Effector memory CD4-positive, alpha-beta T cell (primary cell): ENCODE results near the gene ZNF587.
"Not testable (repeated sequence)": the region's sequence is repeated elsewhere in the genome, so short reads cannot be mapped to it uniquely, and the experiment has no call there.

Experiments used
- DNase-seq, 3 donors: peaks; one replicate each; pipeline ENCODE4 v3.0.0-alpha.2; 2020
- H3K27ac ChIP-seq: 2 replicates; pipeline ENCODE4 v1.7.0; 2013; ENCODE audit warnings: mild to moderate bottlenecking, low read length, moderate library complexity; ENCODE audit not compliant: insufficient read depth, poor library complexity, severe bottlenecking
- H3K27me3 ChIP-seq: replicated peaks from 2 replicates; pipeline ENCODE4 v1.7.0; 2013; ENCODE audit warnings: mild to moderate bottlenecking, low read length; ENCODE audit not compliant: insufficient read depth, control insufficient read depth, poor library complexity, severe bottlenecking
- H3K36me3 ChIP-seq: 2 replicates; pipeline ENCODE4 v1.7.0; 2013; ENCODE audit warnings: mild to moderate bottlenecking, low read length, moderate library complexity; ENCODE audit not compliant: control insufficient read depth, insufficient read depth
- H3K4me1 ChIP-seq: 2 replicates; pipeline ENCODE4 v1.7.0; 2013; ENCODE audit warnings: low read length, mild to moderate bottlenecking; ENCODE audit not compliant: control insufficient read depth, insufficient read depth, poor library complexity, severe bottlenecking
- H3K4me3 ChIP-seq: 2 replicates; pipeline ENCODE4 v1.7.0; 2013; ENCODE audit warnings: low read length, low read depth, mild to moderate bottlenecking; ENCODE audit not compliant: insufficient read depth, poor library complexity, severe bottlenecking
- H3K9me3 ChIP-seq: 2 replicates; pipeline ENCODE4 v1.7.0; 2013; ENCODE audit warnings: mild to moderate bottlenecking, low read length, moderate library complexity; ENCODE audit not compliant: control insufficient read depth

The ZNF587 gene

DNA sequence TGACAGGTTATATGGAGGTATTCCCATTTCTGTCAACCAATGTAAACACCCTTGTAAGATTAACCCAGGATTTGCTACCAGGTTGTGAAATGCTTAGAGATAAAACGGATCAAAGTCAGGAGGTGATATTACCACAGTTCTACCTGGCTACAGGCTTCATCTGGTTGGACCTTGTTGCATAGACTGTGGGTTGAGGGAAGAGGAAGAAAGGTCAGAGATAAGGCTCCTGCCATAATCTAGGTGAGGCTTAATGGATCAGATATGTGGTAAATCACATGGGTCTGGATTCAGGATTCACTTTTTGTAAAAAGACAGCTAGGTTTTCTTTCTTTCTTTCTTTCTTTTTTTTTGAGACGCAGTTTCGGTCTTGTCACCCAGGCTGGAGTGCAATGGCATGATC is 28.2 kb upstream of the ZNF587 start:
- H3K4me1 ChIP-seq = peaks cover 12% of the 10 kb centered on the region
- H3K4me3 ChIP-seq, H3K27me3 ChIP-seq, H3K36me3 ChIP-seq, H3K9me3 ChIP-seq, H3K27ac ChIP-seq, DNase-seq: not testable (repeated sequence)

DNA sequence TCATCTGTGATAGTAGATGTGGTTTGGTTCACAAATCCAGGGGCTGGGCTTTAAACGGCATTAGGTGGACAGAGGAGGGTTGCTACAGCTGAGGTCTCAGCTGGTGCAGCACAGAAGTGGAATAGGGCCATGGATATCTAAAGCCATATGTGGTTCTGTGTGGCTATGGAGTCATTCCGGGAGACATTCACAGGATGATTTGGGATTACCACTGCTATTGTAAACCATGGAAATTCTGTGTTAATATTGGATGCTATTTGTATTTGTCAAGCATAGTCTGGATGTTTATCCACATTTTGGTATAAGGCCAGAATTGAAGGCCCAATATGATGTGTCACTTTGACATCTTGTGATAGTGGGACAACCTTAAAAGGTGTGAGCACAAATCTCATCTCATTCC is 26.5 kb upstream of the ZNF587 start:
- peaks cover 12% of the 10 kb centered on the region for H3K4me1 ChIP-seq
- H3K27ac ChIP-seq, H3K36me3 ChIP-seq, H3K9me3 ChIP-seq, H3K4me3 ChIP-seq, DNase-seq, H3K27me3 ChIP-seq: not testable (repeated sequence)

DNA sequence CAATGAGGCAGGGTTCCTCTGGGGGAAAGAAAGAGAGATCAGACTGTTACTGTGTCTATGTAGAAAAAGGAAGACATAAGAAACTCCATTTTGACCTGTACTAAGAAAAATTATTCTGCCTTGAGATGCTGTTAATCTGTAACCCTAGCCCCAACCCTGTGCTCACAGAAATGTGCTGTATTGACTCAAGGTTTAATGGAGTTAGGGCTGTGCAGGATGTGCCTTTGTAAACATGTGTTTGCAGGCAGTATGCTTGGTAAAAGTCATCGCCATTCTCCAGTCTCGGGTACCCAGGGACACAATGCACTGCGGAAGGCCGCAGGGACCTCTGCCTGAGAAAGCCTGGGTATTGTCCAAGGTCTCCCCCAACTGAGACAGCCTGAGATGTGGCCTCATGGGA is 26.1 kb upstream of the ZNF587 start:
- not testable (repeated sequence) for DNase-seq, H3K36me3 ChIP-seq, H3K27ac ChIP-seq, H3K9me3 ChIP-seq, H3K27me3 ChIP-seq, H3K4me3 ChIP-seq
- H3K4me1 ChIP-seq = peaks cover 12% of the 10 kb centered on the region

DNA sequence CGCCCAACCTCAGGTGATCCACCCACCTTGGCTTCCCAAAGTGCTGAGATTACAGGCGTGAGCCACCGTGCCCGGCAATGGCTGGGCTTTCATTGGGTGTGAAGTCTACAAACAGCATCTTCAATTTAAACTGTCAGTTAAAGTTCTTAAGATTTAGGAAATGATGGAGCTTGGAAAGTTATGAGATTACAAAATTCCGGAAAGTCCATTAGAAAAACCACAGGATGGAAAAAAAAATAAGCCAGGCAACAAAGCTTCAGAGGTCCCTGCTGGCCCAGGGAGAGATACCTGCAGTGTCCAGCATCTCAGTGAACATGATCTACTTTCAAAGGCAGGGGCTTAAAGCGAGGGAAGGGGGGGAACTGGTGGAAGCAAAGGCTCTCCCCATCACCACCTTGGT is 24.1 kb upstream of the ZNF587 start:
- Histone ChIP-seq H3K27ac (no peak overlapping the region), H3K36me3 (no peaks in the 10 kb centered on the region), H3K27me3 (no peaks in the 10 kb centered on the region), H3K4me1 (peaks cover 6% of the 10 kb centered on the region), H3K9me3 (no peaks in the 10 kb centered on the region), H3K4me3 (no peak overlapping the region)
- DNase-seq = no peak

DNA sequence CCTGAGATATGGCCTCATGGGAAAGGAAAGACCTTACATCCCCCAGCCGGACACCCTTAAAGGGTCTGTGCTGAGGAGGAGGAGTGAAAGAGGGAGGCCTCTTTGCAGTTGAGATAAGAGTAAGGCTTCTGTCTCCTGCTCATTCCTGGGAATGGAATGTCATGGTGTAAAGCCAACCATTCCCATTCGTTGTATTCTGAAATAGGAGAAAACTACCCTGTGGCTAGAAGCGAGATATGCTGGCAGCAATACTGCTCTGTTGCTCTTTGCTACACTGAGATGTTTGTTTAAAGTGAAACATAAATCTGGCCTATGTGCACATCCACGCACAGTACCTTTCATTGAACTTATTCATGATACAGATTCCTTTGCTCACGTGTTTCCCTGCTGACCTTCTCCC is 20.3 kb upstream of the ZNF587 start:
- H3K27ac ChIP-seq = no peak overlapping the region
- H3K4me1 ChIP-seq = no peaks in the 10 kb centered on the region
- no peak overlapping the region for H3K4me3 ChIP-seq
- H3K27me3 ChIP-seq = no peaks in the 10 kb centered on the region
- no peak for DNase-seq
- no peaks in the 10 kb centered on the region for H3K9me3 ChIP-seq
- H3K36me3 ChIP-seq = no peaks in the 10 kb centered on the region

DNA sequence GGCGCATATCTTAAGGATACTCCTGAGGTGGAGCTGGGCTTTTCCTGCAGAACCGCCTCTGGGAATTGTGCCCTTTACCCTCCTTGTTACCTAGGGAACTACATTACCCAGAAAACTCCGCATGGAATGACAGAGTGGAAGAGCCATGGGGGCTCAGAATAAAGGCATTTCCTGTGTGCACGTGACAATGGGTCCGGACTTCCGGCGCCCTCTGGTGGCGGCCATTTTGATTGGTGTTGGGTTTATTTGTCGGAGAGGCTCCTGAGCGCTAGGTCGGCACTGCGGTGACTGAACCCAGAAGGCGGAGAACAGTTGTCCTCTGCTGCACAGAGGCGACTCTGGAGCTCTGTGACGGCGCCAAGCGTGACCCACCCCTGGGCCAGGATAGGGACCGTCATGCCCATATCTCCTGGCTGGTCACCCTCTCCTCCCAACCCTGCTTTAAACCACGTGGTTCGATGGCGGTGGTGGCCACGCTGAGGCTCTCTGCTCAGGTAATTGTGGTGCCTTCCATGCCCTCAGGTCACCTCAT is 19.5 kb upstream of the ZNF587 start, which contains the start of gene ZNF587B:
Gene ZNF587B, plus strand, starts transcription at position 229 of the 532 bp plus-strand sequence. Its CDS starts 230 bp downstream, at position 459.
- no peaks in the 10 kb centered on the region for H3K27me3 ChIP-seq
- H3K4me1 ChIP-seq = no peaks in the 10 kb centered on the region
- peak in 1 of 3 donors; percentile 8 for DNase-seq
- H3K27ac ChIP-seq = no peak within 1 kb of the TSS
- H3K9me3 ChIP-seq = no peaks in the 10 kb centered on the region
- no peak within 1 kb of the TSS for H3K4me3 ChIP-seq
- no peaks in the 10 kb centered on the region for H3K36me3 ChIP-seq

DNA sequence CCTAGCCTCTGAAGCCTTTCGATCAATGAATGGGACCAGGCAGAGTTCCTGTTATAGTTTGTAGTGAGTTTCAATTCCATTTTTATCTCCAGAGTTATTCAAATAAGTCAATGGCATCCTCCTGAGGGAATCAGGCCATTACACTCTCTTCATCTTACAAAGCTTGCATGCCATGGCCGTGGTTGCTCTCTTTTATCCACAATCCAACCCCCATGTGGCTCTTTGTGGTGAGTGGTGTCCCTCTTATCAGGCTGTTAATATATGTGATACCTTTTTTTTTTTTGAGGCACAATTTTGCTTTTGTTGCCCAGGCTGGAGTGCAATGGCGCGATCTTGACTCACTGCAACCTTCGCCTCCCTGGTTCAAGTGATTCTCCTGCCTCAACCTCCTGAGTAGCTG is 12.7 kb upstream of the ZNF587 start:
- DNase-seq, H3K36me3 ChIP-seq, H3K4me1 ChIP-seq, H3K4me3 ChIP-seq, H3K9me3 ChIP-seq, H3K27ac ChIP-seq, H3K27me3 ChIP-seq: not testable (repeated sequence)

DNA sequence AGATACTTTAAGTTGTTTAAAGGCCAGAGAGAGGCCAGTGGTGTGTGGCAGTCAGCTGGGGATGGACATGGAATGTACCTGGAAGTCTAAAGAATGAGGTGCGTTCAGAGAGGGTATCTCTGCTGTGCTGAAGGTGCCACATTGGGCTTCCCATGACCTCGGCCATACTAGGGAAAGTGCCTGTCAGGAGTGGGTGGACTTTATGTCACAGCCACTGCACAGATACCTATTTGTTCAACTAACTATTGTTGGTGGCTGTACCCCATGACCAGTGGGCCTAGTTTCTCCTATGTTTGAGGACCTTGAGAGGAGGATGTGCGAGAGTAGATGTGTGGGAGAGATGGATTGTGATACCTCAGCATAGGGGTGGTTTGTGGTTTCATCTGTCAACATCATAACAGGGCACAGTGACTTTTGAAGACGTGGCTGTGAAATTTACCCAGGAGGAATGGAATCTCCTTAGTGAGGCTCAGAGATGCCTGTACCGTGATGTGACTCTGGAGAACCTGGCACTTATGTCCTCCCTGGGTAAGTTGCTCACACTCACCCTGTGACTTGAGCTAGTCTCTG is 11.0 kb upstream of the ZNF587 start:
- not testable (repeated sequence) for H3K36me3 ChIP-seq, DNase-seq

DNA sequence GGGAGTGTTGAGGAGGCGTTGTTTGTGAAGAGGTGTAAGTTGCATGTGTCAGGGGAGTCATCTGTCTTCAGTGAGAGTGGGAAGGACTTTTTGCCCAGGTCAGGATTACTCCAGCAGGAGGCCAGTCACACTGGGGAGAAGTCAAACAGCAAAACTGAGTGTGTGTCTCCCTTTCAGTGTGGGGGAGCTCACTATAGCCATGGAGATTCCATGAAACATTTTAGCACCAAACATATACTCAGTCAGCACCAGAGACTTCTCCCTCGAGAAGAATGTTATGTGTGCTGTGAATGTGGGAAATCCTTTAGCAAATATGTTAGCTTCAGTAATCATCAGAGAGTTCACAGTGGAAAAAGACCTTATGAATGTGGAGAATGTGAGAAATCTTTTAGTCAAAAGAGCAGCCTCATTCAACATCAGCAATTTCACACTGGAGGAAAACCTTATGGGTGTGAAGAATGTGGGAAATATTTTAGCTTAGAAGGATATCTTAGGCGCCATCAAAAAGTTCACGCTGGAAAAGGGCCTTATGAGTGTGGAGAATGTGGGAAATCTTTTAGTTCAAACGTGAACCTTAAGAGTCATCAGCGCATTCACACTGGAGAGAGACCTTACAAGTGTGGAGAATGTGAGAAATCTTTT is 8.4 kb upstream of the ZNF587 start:
- DNase-seq = no peak
- Histone ChIP-seq H3K9me3 (no peaks in the 10 kb centered on the region), H3K4me3 (no peak overlapping the region), H3K4me1 (no peaks in the 10 kb centered on the region), H3K27me3 (no peaks in the 10 kb centered on the region), H3K27ac (no peak overlapping the region), H3K36me3 (peaks cover 10% of the 10 kb centered on the region)

More for the DNA sequence above, 11.0 kb upstream of the ZNF587 start:
- not testable (repeated sequence) for H3K4me1 ChIP-seq, H3K27me3 ChIP-seq, H3K9me3 ChIP-seq, H3K4me3 ChIP-seq, H3K27ac ChIP-seq

DNA sequence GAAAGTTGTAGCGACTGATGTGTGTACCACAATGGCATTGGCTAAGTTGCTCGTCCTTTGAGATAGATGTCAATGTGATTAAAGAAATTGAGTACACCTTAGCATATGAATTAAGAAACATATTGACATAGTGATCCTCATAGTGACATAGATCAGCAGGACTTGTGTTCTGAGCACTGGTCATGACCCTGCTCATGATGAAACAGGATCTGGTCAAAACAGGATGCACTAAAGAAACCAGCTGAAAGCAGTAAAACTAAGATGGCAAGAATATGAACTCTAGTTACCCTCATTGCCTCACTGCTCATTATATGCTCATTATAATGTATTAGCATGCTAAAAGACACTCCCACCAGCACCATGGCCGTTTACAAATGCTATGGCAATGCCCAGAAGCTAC is 2.5 kb upstream of the ZNF587 start:
- not testable (repeated sequence) for H3K36me3 ChIP-seq, H3K27ac ChIP-seq, H3K9me3 ChIP-seq, DNase-seq, H3K4me1 ChIP-seq, H3K4me3 ChIP-seq, H3K27me3 ChIP-seq
